Measurements from ENCODE around the gene ZCCHC2.

GRCh38 chr18:62500966-62501591 lies 21.7 kb upstream of the ZCCHC2 start:
- TF ChIP-seq BRCA1 (IDR thresholded peaks at IDR 0.05): no peak
- no peak for TF ChIP-seq BRCA1 (CRISPR knock-in tag; IDR thresholded peaks at IDR 0.05)
- TF ChIP-seq ZNF133 (CRISPR knock-in tag; IDR thresholded peaks at IDR 0.05): no peak
- TF ChIP-seq CTCF (IDR thresholded peaks at IDR 0.05 in 2 of 3, conservative IDR thresholded peaks at IDR 0.05 in 1 of 3; ENCODE audit: insufficient read depth in 2 of 3, low read depth in 1 of 3, low read length in 3 of 3): no peak
- TF ChIP-seq RUNX1 (IDR thresholded peaks at IDR 0.05; ENCODE audit: low read depth): no peak
- TF ChIP-seq THAP7 (CRISPR knock-in tag; IDR thresholded peaks at IDR 0.05): no peak
- TF ChIP-seq NFIC (IDR thresholded peaks at IDR 0.05): no peak
- TF ChIP-seq BACH1 (tag; IDR thresholded peaks at IDR 0.05): no peak

Measured in K562 (cell line).